NT2/D1 (cell line): ENCODE data around the gene TMEM43.

Experiments
- SUZ12 ChIP-seq: IDR thresholded peaks from 2 replicates; pipeline ENCODE4 v1.6.1; 2011; ENCODE audit not compliant: insufficient read length, insufficient read depth; ENCODE audit errors: extremely low read depth
- YY1 ChIP-seq: IDR thresholded peaks from 2 replicates; pipeline ENCODE4 v1.6.1; 2011; ENCODE audit not compliant: insufficient read length, insufficient read depth
- ZNF274 ChIP-seq: IDR thresholded peaks from 2 replicates; pipeline ENCODE4 v1.6.1; 2011; ENCODE audit warnings: mild to moderate bottlenecking, low read depth, low read length

- TF ChIP-seq ZNF274 (no peak), YY1 (no peak), SUZ12 (no peak)
These were observed 49.6 kb downstream of the TMEM43 start for GRCh38 chr3:14174483-14174882.
